ENCODE measurements around the gene INTS14.

The INTS14 gene

GRCh38 chr15:65610871-65611718 lies at the start of gene INTS14:
INTS14 (minus strand) TSS chr15:65611131; CDS start chr15:65607380, 3,751 bp downstream.
- DNase-seq: peak; percentile 98

GRCh38 chr15:65659502-65660052 lies 48.6 kb upstream of the INTS14 start:
- DNase-seq: no peak

GRCh38 chr15:65655457-65655856 lies 44.5 kb upstream of the INTS14 start:
- no peak for DNase-seq

GRCh38 chr15:65655026-65655425 lies 44.1 kb upstream of the INTS14 start:
- DNase-seq: no peak

GRCh38 chr15:65653801-65654521 lies 43.0 kb upstream of the INTS14 start:
- no peak for DNase-seq

- DNase-seq: no peak
Observed at GRCh38 chr15:65653341-65653740, 42.4 kb upstream of the INTS14 start.

GRCh38 chr15:65651831-65652749 lies 41.2 kb upstream of the INTS14 start:
- DNase-seq: no peak

GRCh38 chr15:65651042-65651322 lies 40.1 kb upstream of the INTS14 start:
- no peak for DNase-seq

- no peak for DNase-seq
Observed at GRCh38 chr15:65650312-65651041, 39.5 kb upstream of the INTS14 start.

- no peak for DNase-seq
Observed at GRCh38 chr15:65646486-65646885, 35.6 kb upstream of the INTS14 start.

GRCh38 chr15:65645392-65645791 lies 34.5 kb upstream of the INTS14 start:
- no peak for DNase-seq

GRCh38 chr15:65644282-65644681 lies 33.4 kb upstream of the INTS14 start:
- DNase-seq: no peak

- no peak for DNase-seq
Observed at GRCh38 chr15:65642594-65642993, 31.7 kb upstream of the INTS14 start.

GRCh38 chr15:65641768-65642475 lies 31.0 kb upstream of the INTS14 start:
- DNase-seq: no peak

- no peak for DNase-seq
Observed at GRCh38 chr15:65639509-65639908, 28.6 kb upstream of the INTS14 start.

- no peak for DNase-seq
Observed at GRCh38 chr15:65638681-65639089, 27.8 kb upstream of the INTS14 start.

GRCh38 chr15:65638109-65638508 lies 27.2 kb upstream of the INTS14 start:
- no peak for DNase-seq

- DNase-seq: no peak
Observed at GRCh38 chr15:65634356-65634755, 23.4 kb upstream of the INTS14 start.

GRCh38 chr15:65633752-65634151 lies 22.8 kb upstream of the INTS14 start:
- DNase-seq: no peak

GRCh38 chr15:65632780-65633375 lies 21.9 kb upstream of the INTS14 start:
- DNase-seq: no peak

GRCh38 chr15:65631503-65631902 lies 20.6 kb upstream of the INTS14 start:
- DNase-seq: no peak
